G401 (cell line): ENCODE results near the gene KIF26A. TPM values are rescaled to one million over a fixed set of nuclear protein-coding genes. Genes with fewer than 3 reads are reported as not detected.
"Not testable (repeated sequence)": the region's sequence is repeated elsewhere in the genome, so short reads cannot be mapped to it uniquely, and the experiment has no call there.

ENCODE experiments used
- DNase-seq: peaks from one replicate; pipeline ENCODE4 v3.0.0-alpha.2; 2015; ENCODE audit warnings: low spot score
- in situ Hi-C: cut with HindIII; loops from 2 replicates; pipeline ENCODE4 v1.10.0; 2016; ENCODE audit warnings: low sequenced_read_pairs, mixed read lengths
- total RNA-seq: library from RNA; depleted of rRNA; stranded (reverse); fragments of >200 nt; shearing (Covaris generic); gene quantifications from 2 replicates; pipeline ENCODE4 v1.2.3, GENCODE V29; 2014; rRNA removed

Gene KIF26A
- total RNA-seq, 1 experiment from 2014 or later: 19.8 TPM

DNA sequence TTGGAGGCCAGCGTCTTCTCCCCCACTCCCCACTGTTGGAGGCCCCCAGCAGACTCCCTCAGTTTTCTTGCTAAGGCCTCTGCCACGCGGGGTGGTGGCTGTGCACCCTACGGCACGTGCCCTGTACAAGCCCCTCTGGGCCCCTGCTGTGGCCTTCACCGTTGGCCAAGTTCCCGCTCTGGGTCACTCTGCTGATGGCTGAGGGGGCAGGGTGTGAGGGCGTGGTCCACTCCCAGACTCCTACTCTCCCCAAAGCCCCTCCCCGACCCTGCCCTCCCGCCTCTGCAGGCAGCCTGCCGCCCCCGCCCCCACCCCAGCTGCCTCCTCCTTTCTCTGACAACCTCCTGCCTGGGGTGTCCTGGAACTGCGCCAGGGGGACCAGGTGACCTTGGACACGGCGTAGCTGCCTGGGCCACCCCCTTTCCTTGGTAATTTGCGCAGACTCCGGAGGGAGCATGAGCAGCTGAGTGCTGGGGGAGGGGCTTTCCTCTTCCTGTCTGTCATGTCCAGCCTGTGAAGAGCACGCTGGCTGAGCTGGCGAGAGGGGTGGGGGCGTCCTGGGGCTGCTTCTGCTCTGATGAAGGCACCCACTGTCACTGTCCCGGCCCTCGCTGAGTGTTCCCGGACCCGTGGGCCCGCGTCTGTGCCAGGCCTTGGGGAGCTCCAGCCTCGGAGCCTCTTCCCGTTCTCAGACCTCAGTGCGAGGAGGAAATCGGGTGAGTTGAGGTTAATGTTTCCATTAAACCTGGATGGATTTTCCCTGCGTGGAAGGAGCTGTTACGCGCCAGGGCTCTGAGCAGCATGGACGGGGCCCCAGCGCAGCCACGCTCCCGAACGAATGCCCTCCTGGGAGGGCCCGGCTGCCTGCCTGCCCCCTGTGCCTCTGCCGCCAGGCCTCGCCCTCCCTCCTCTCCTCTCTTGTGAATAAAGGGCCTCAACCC, 85.0 kb downstream of the KIF26A start:
- in situ Hi-C loops: no loop called here
- no peak for DNase-seq

- DNase-seq: no peak
- in situ Hi-C loops: no loop called here
Observed at GRCh38 chr14:104224131-104224505, 85.7 kb downstream of the KIF26A start.

DNA sequence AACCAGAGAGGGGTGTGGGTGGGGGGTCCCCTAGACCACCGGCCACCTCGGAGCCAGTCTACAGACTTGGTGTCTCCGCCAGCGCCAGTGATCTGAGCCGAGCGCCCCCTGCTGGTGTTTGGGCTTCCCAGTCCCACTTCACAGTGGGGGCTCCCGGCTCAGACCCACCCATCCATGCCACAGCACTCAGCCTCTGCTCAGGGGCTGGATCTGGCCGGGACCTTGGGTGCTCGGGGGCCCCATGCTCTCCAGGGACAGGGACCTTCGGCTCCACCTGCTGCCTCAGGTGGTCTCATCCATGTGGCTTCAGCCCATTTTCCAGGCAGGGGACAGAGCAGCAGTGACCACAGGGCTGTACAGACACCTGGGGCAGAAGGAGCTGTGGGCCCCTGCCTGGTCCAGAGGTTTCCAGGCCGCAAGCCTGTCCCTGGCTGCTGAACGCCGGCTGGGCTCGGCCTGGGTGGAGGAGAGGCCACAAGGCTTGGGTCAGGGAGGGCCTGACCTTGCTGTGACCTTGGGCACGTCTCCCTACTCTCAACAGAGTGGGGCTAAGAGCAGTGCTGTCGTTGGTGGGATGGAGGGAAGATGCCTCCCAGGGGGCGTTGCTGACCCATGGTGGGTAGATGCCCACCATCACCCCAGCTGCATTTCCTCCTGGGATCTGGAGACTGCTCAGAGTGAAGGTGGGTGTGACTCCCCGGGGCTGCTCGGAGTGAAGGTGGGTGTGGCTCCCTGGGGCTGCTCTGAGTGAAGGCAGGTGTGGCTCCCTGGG, 86.3 kb downstream of the KIF26A start:
- DNase-seq: no peak
- in situ Hi-C loops: no loop called here

GRCh38 chr14:104225278-104226190, 87.1 kb downstream of the KIF26A start:
- in situ Hi-C loops, DNase-seq: not testable (repeated sequence)

- DNase-seq: no peak
- in situ Hi-C loops: no loop called here
Observed at GRCh38 chr14:104226421-104227383, 88.3 kb downstream of the KIF26A start.

- no peak for DNase-seq
- in situ Hi-C loops: no loop called here
Observed at GRCh38 chr14:104227806-104228205, 89.4 kb downstream of the KIF26A start.

DNA sequence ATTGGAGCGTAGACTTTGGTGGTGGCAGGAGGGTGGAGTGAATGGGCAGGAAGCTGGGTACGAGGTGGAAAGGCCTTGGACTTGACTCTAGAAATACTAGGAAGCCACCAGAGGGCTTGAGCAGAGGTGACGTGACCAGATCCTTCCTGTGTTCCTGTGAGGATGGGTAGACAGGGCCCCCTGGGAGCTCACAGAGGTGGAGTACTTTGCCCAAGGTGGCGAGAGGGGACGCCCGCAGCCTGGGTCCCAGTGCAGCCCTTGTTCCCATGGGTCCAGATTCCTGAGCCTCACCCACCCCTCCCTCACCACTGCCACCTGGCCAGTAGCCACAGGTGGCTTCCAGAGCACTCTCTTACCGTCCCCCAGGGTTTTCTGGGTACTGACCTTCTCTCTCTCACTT, 89.8 kb downstream of the KIF26A start:
- in situ Hi-C loops: no loop called here
- DNase-seq: no peak

- no peak for DNase-seq
- in situ Hi-C loops: no loop called here
Observed at GRCh38 chr14:104228716-104229533, 90.5 kb downstream of the KIF26A start.

DNA sequence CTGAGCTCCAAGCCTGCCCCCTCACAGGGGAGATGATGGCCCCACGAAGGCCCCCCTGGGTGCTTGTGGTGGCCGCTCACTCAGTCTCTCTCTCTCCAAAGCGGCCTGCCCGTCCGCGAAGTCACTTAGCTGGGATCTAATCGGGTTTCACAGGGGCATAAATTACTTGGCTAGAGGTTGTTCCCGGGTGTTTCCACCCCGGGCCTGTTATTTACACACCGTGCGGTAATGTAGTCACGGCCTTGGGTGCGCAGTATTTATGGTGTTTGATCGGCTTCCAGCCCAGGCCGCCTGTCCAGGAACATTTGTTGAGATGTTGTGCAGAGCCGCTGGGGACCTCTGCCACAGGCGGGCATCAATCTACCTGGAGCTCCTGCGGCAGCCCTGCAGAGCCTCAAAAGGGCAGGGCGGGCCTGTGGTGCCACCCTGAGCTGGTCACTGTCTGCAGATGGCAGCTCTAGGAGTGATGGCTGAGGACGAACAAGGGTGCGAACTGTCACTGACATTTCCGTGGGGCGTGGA, 91.2 kb downstream of the KIF26A start:
- in situ Hi-C loops: no loop called here
- no peak for DNase-seq

DNA sequence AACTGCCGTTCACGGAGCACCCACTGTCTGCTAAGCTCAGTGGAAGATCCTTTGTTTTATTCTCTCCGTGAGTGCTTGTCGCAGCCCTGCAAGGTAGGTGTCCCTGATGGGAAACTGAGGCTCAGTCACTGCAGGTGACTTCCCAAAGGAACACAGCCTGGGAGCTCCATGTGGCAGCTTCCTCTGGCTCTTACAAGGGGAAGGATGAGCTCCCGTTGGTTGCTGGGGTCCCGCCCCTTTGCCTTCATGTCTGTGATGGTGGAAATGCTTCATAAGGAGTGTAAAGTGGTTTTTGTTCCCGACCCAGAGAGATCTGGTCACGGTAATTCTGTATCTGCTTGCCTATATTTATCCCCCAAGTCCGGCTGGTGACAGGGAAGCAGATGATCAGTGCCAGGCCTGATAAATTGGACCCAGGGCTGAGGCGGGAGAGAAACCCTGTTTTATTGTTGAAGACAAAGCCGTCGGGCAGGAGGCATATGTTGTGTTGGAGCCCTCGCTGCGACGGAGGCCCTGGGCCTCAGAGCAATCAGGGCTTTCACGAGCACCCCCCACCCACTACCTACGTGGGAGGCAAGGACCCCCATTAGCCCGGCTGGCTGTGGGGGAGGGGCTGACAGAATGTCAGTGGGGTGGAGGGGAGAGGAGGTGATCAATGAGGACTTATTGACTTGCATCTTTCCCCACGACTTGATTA, 91.9 kb downstream of the KIF26A start:
- in situ Hi-C loops: no loop called here
- DNase-seq: no peak

Other genes starting within 250 kb of the KIF26A start
- gene TDRD9, start 210.1 kb upstream of the KIF26A start, total RNA-seq: not detected in 2 replicates
- not detected in 2 replicates for gene RD3L, start 196.1 kb upstream of the KIF26A start, total RNA-seq
- not detected in 2 replicates for gene ASPG, start 52.9 kb upstream of the KIF26A start, total RNA-seq